ENCODE data around the gene PAM. TPM values are rescaled to one million over a fixed set of nuclear protein-coding genes. Genes with fewer than 3 reads are reported as not detected.

Gene PAM
- polyA plus RNA-seq, 1 donor (not counting 4 experiments of a cell fraction or from before 2014, with no cell fraction given), result 149 TPM

GRCh38 chr5:103034662-103035392 lies 279.7 kb downstream of the PAM start:
- no peak for FAIRE-seq
- no peak overlapping the region for H3K4me3 ChIP-seq (ENCODE audit: control insufficient read depth in 2 of 3, extremely low read depth in 1 of 3, insufficient read depth in 2 of 3, low read depth in 1 of 3, low read length in 3 of 3)
- peaks cover 0 to 4% of the 10 kb centered on the region in 2 experiments for H3K36me3 ChIP-seq (ENCODE audit: control insufficient read depth in 2 of 2, extremely low read depth in 1 of 2, insufficient read depth in 2 of 2, low read length in 2 of 2)
- no peaks in the 10 kb centered on the region for H3K9me1 ChIP-seq (ENCODE audit: control insufficient read depth, extremely low read depth, insufficient read depth, low read length)
- no peak for DNase-seq (ENCODE audit: low read depth, low spot score)
- no peaks in the 10 kb centered on the region for H4K20me1 ChIP-seq (ENCODE audit: control insufficient read depth, extremely low read depth, insufficient read depth, low read length)
- H2AFZ ChIP-seq (ENCODE audit: control insufficient read depth, low read length), result no peak overlapping the region
- no peaks in the 10 kb centered on the region for H3K79me2 ChIP-seq (ENCODE audit: control insufficient read depth, insufficient read depth, low read length)
- dilution Hi-C loops (cut with MboI; ENCODE audit: extremely low pct_ligation_motif_present, low sequenced_read_pairs), result no loop called here
- H3K9me3 ChIP-seq (ENCODE audit: control insufficient read depth, low read depth, low read length), result no peaks in the 10 kb centered on the region
- H3K9ac ChIP-seq (ENCODE audit: control insufficient read depth, extremely low read depth, insufficient read depth, low read length), result no peak overlapping the region
- no peaks in the 10 kb centered on the region for H3K27me3 ChIP-seq (ENCODE audit: control insufficient read depth, extremely low read depth, insufficient read depth, low read length)
- TF ChIP-seq EZH2 (IDR thresholded peaks at IDR 0.05; ENCODE audit: low read length), result no peak
- H3K4me1 ChIP-seq (ENCODE audit: control insufficient read depth, extremely low read depth, insufficient read depth, low read length), result no peaks in the 10 kb centered on the region
- H3K27ac ChIP-seq (ENCODE audit: control insufficient read depth, insufficient read depth, low read length), result no peak overlapping the region
- H3K4me2 ChIP-seq (ENCODE audit: control insufficient read depth, extremely low read depth, insufficient read depth, low read depth, low read length), result no peak overlapping the region

DNA sequence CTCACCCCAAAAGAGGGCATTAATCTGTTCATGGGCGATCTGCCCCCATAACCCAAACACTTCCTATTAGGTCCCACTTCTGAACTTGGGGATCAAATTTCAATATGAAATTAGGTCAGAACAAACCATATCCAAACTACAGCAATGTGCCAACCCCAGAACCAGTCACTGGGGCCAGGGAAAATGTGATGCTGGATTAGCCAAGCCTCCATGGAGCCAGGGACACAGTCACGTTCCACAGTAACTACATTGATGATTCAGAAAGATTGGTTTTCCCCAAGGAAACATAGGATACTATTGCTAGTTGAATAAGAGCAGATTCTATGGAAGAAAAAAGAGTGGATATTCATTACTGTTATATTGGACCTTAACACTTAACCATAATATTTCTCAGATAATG lies 280.6 kb downstream of the PAM start:
- no peak for DNase-seq (ENCODE audit: low read depth, low spot score)
- H3K36me3 ChIP-seq (ENCODE audit: control insufficient read depth in 2 of 2, extremely low read depth in 1 of 2, insufficient read depth in 2 of 2, low read length in 2 of 2), result peaks cover 0 to 2% of the 10 kb centered on the region in 2 experiments
- H4K20me1 ChIP-seq (ENCODE audit: control insufficient read depth, extremely low read depth, insufficient read depth, low read length), result no peaks in the 10 kb centered on the region
- H3K4me3 ChIP-seq (ENCODE audit: control insufficient read depth in 2 of 3, extremely low read depth in 1 of 3, insufficient read depth in 2 of 3, low read depth in 1 of 3, low read length in 3 of 3), result no peak overlapping the region
- H3K9ac ChIP-seq (ENCODE audit: control insufficient read depth, extremely low read depth, insufficient read depth, low read length), result no peak overlapping the region
- dilution Hi-C loops (cut with MboI; ENCODE audit: extremely low pct_ligation_motif_present, low sequenced_read_pairs), result no loop called here
- no peak for FAIRE-seq
- no peak overlapping the region for H3K27ac ChIP-seq (ENCODE audit: control insufficient read depth, insufficient read depth, low read length)
- no peaks in the 10 kb centered on the region for H3K9me1 ChIP-seq (ENCODE audit: control insufficient read depth, extremely low read depth, insufficient read depth, low read length)
- H3K27me3 ChIP-seq (ENCODE audit: control insufficient read depth, extremely low read depth, insufficient read depth, low read length), result no peaks in the 10 kb centered on the region
- H3K4me1 ChIP-seq (ENCODE audit: control insufficient read depth, extremely low read depth, insufficient read depth, low read length), result no peaks in the 10 kb centered on the region
- no peaks in the 10 kb centered on the region for H3K79me2 ChIP-seq (ENCODE audit: control insufficient read depth, insufficient read depth, low read length)
- H2AFZ ChIP-seq (ENCODE audit: control insufficient read depth, low read length), result no peak overlapping the region
- no peak overlapping the region for H3K4me2 ChIP-seq (ENCODE audit: control insufficient read depth, extremely low read depth, insufficient read depth, low read depth, low read length)
- no peaks in the 10 kb centered on the region for H3K9me3 ChIP-seq (ENCODE audit: control insufficient read depth, low read depth, low read length)
- TF ChIP-seq EZH2 (IDR thresholded peaks at IDR 0.05; ENCODE audit: low read length) (no peak), CTCF (optimal IDR thresholded peaks at IDR 0.05 in 1 of 3, IDR thresholded peaks at IDR 0.05 in 1 of 3, conservative IDR thresholded peaks at IDR 0.05 in 1 of 3; ENCODE audit: extremely low read depth in 1 of 3, insufficient read depth in 2 of 3, low read length in 3 of 3) (no peak)
